SK-N-SH (cell line): ENCODE data around the gene MCM3AP. TPM values are rescaled to one million over a fixed set of nuclear protein-coding genes. Genes with fewer than 3 reads are reported as not detected.
A peak's percentile ranks its signal among the peaks of the same experiment; 100 is the strongest.
"Not testable (repeated sequence)": the region's sequence is repeated elsewhere in the genome, so short reads cannot be mapped to it uniquely, and the experiment has no call there.

Experiments
- CTCF ChIA-PET: fragments of 300-600, 350-600 bp; formaldehyde crosslinking; extraction: SDS; loops from one replicate; lab custom pipeline; 2021; lab: Yijun Ruan, JAX
- POLR2A ChIA-PET: fragments of 350-600 bp; sonication (Branson Sonifier 250); formaldehyde crosslinking; extraction: SDS; loops from one replicate; lab custom pipeline; 2020; ENCODE audit warnings: antibody characterized with exemption, inconsistent platforms; lab: Yijun Ruan, JAX
- DNase-seq: peaks from one replicate; pipeline ENCODE4 v3.0.0; 2012
- H2AFZ ChIP-seq: fragments of 200-600 bp; sonication (generic); 2 replicates; pipeline ENCODE4 v1.8.1; 2016; ENCODE audit warnings: antibody characterized with exemption, mild to moderate bottlenecking, low read depth
- H3F3A ChIP-seq: fragments of 200-600 bp; sonication (generic); replicated peaks from 2 replicates; pipeline ENCODE3; 2016; ENCODE audit warnings: antibody characterized with exemption, mild to moderate bottlenecking; ENCODE audit not compliant: insufficient read depth
- H3K27ac ChIP-seq, 2 experiments: fragments of 200-500 bp in 1 of 2; fragments of 200-600 bp in 1 of 2; sonication (Bioruptor generic) in 1 of 2; sonication (generic), shearing (Covaris generic) in 1 of 2; 2 replicates each; pipeline versions ENCODE4 v1.5.1 to v1.6.1; 2014 to 2016; ENCODE audit warnings: low read depth in 2 of 2, inconsistent platforms in 1 of 2, low read length in 1 of 2, mild to moderate bottlenecking in 1 of 2, mixed read lengths in 1 of 2
- H3K27me3 ChIP-seq: fragments of 200-600 bp; sonication (generic), shearing (Covaris generic); 2 replicates; pipeline ENCODE4 v1.6.1; 2016; ENCODE audit warnings: mixed run types; ENCODE audit not compliant: insufficient read depth
- H3K36me3 ChIP-seq, 2 experiments: fragments of 200-500 bp in 1 of 2; fragments of 200-600 bp in 1 of 2; sonication (Bioruptor generic) in 1 of 2; sonication (generic) in 1 of 2; replicated peaks in 1 of 2; 2 replicates each; pipeline versions ENCODE3 to v1.5.1; 2014 to 2016; ENCODE audit warnings: low read length in 1 of 2, mild to moderate bottlenecking in 1 of 2; ENCODE audit not compliant: insufficient read depth in 2 of 2, control insufficient read depth in 1 of 2
- H3K4me1 ChIP-seq, 2 experiments: fragments of 200-500 bp in 1 of 2; fragments of 200-600 bp in 1 of 2; sonication (Bioruptor generic) in 1 of 2; sonication (generic), shearing (Covaris generic) in 1 of 2; 2 replicates each; pipeline versions ENCODE4 v1.5.1 to v1.6.1; 2014 to 2016; ENCODE audit warnings: low read depth in 1 of 2, low read length in 1 of 2, mixed run types in 1 of 2; ENCODE audit not compliant: insufficient read depth in 2 of 2, control insufficient read depth in 1 of 2
- H3K4me2 ChIP-seq: fragments of 200-600 bp; sonication (generic), shearing (Covaris generic); 2 replicates; pipeline ENCODE4 v1.6.1; 2017; ENCODE audit warnings: mixed run types
- H3K4me3 ChIP-seq, 2 experiments: fragments of 200-500 bp in 1 of 2; fragments of 200-600 bp in 1 of 2; sonication (Bioruptor generic) in 1 of 2; sonication (generic), shearing (Covaris generic) in 1 of 2; 2 replicates each; pipeline versions ENCODE4 v1.5.1 to v1.8.1; 2014 to 2016; ENCODE audit warnings: low read depth in 2 of 2, inconsistent platforms in 1 of 2, low read length in 1 of 2, mild to moderate bottlenecking in 1 of 2, mixed read lengths in 1 of 2, moderate library complexity in 1 of 2
- H3K79me2 ChIP-seq: fragments of 200-600 bp; sonication (generic); 2 replicates; pipeline ENCODE4 v1.8.1; 2017; ENCODE audit warnings: mild to moderate bottlenecking; ENCODE audit not compliant: insufficient read depth
- H3K9ac ChIP-seq: fragments of 200-600 bp; sonication (generic); 2 replicates; pipeline ENCODE4 v1.6.1; 2017; ENCODE audit warnings: mixed run types
- H3K9me2 ChIP-seq: fragments of 200-600 bp; sonication (generic); 2 replicates; pipeline ENCODE4 v1.6.1; 2017; ENCODE audit warnings: mixed run types
- H3K9me3 ChIP-seq: fragments of 200-600 bp; sonication (generic); 2 replicates; pipeline ENCODE4 v1.6.1; 2017; ENCODE audit warnings: mixed run types, mild to moderate bottlenecking, moderate library complexity
- H4K20me1 ChIP-seq: fragments of 200-600 bp; sonication (generic); 2 replicates; pipeline ENCODE4 v1.6.1; 2017; ENCODE audit warnings: mild to moderate bottlenecking, mixed run types; ENCODE audit not compliant: insufficient read depth
- ELF1 ChIP-seq: IDR thresholded peaks from 2 replicates; pipeline ENCODE4 v1.4.0; 2012
- EP300 ChIP-seq, 2 experiments: IDR thresholded peaks; 2 replicates each; pipeline versions ENCODE4 v1.4.0 to v1.6.1; 2012; ENCODE audit warnings: borderline replicate concordance in 1 of 2, low read depth in 1 of 2, low read length in 1 of 2
- EZH2phosphoT487 ChIP-seq: fragments of 200-600 bp; sonication (generic); IDR thresholded peaks from 2 replicates; pipeline ENCODE4 v1.6.1; 2017; ENCODE audit warnings: low read depth, mixed run types, mild to moderate bottlenecking, antibody characterized with exemption, moderate library complexity, borderline replicate concordance
- FOSL2 ChIP-seq: IDR thresholded peaks from 2 replicates; pipeline ENCODE4 v1.4.0; 2012; ENCODE audit warnings: low read depth, mild to moderate bottlenecking, moderate library complexity, borderline replicate concordance
- FOXJ3 ChIP-seq: sonication (generic); formaldehyde crosslinking; IDR thresholded peaks from 2 replicates; pipeline ENCODE4 v1.5.1; 2020; ENCODE audit warnings: mild to moderate bottlenecking, missing genetic modification reagents
- FOXM1 ChIP-seq: IDR thresholded peaks from 2 replicates; pipeline ENCODE4 v1.4.0; 2012; ENCODE audit warnings: low read depth, mild to moderate bottlenecking
- GABPA ChIP-seq: IDR thresholded peaks from 2 replicates; pipeline ENCODE4 v1.4.0; 2012; ENCODE audit warnings: low read depth, mild to moderate bottlenecking
- GATA2 ChIP-seq: sonication (generic); formaldehyde crosslinking; IDR thresholded peaks from 2 replicates; pipeline ENCODE4 v1.5.0; 2020; ENCODE audit warnings: mild to moderate bottlenecking, missing genetic modification reagents
- IRF3 ChIP-seq: fragments of 150-350 bp; IDR thresholded peaks from 2 replicates; pipeline ENCODE4 v1.6.1; 2016; ENCODE audit warnings: mild to moderate bottlenecking, low read depth, low read length
- JUND ChIP-seq: IDR thresholded peaks from 2 replicates; pipeline ENCODE4 v1.4.0; 2012
- NRF1 ChIP-seq: IDR thresholded peaks from 2 replicates; pipeline ENCODE4 v1.6.1; 2012; ENCODE audit warnings: low read depth, mild to moderate bottlenecking, low read length
- POLR2AphosphoS5 ChIP-seq: IDR thresholded peaks from 2 replicates; pipeline ENCODE4 v1.6.1; 2012; ENCODE audit warnings: low read depth, low read length
- RAD21 ChIP-seq: IDR thresholded peaks from 2 replicates; pipeline ENCODE4 v1.6.1; 2012; ENCODE audit warnings: mild to moderate bottlenecking, low read length
- RCOR1 ChIP-seq: fragments of 150-350 bp; IDR thresholded peaks from 2 replicates; pipeline ENCODE4 v1.6.1; 2017; ENCODE audit warnings: antibody characterized with exemption, low read length
- SMC3 ChIP-seq: IDR thresholded peaks from 2 replicates; pipeline ENCODE4 v1.6.1; 2012; ENCODE audit warnings: low read depth, low read length, improper control_type of control experiment
- TAF1 ChIP-seq: IDR thresholded peaks from 2 replicates; pipeline ENCODE4 v1.6.1; 2012; ENCODE audit warnings: low read depth, mild to moderate bottlenecking, low read length, moderate library complexity, borderline replicate concordance
- TCF12 ChIP-seq: IDR thresholded peaks from 2 replicates; pipeline ENCODE4 v1.4.0; 2012
- USF1 ChIP-seq: IDR thresholded peaks from 2 replicates; pipeline ENCODE4 v1.4.0; 2012; ENCODE audit warnings: low read depth, borderline replicate concordance
- YY1 ChIP-seq: IDR thresholded peaks from 2 replicates; pipeline ENCODE4 v1.4.0; 2012; ENCODE audit warnings: low read depth, mild to moderate bottlenecking
- WGBS: methylation state at CpG from one replicate; pipeline ENCODE4 v1.1.6; 2017; ENCODE audit warnings: low lambda C conversion rate; 5-methylcytosine and 5-hydroxymethylcytosine counted together
- polyA plus RNA-seq, 3 experiments: library from polyadenylated mRNA; depleted of rRNA; stranded (reverse); fragments of >200 nt; gene quantifications; 2 replicates each; pipeline ENCODE4 v1.2.3, GENCODE V29; 2012
- TF ChIP-seq, protein P1 (sequence below): IDR thresholded peaks from 2 replicates; pipeline ENCODE4 v1.4.0; 2012; ENCODE audit warnings: low read depth

The MCM3AP gene
- polyA plus RNA-seq, 1 of the 3 experiments (the other 2 are of a cell fraction), result 42.9 TPM

GRCh38 chr21:46226920-46227599, 58.4 kb downstream of the MCM3AP start:
- H3K27ac ChIP-seq, result no peak overlapping the region
- H2AFZ ChIP-seq, result no peak overlapping the region
- H3K9me3 ChIP-seq, result no peaks in the 10 kb centered on the region
- H3F3A ChIP-seq, result peaks cover 5% of the 10 kb centered on the region
- no peaks in the 10 kb centered on the region for H3K9me2 ChIP-seq
- WGBS, result 65% methylated on average over 4 of the region's 4 CpGs
- H3K9ac ChIP-seq, result peak overlapping the region; percentile 69; the same call in 1 of the 2 replicates
- H3K27me3 ChIP-seq, result no peaks in the 10 kb centered on the region
- CTCF ChIA-PET, result interaction anchor here (0.6 to 1.0 kb wide), 3 partner anchors 11 to 347 kb away, joined by 3 read pairs; no protein-coding TSS in a partner anchor
- peak overlapping the region; percentile 90 for H3K4me2 ChIP-seq
- H3K79me2 ChIP-seq, result peaks cover 46% of the 10 kb centered on the region
- peaks cover 8% of the 10 kb centered on the region for H4K20me1 ChIP-seq
- no peak for DNase-seq
- POLR2A ChIA-PET, result interaction anchor here (0.6 to 1.3 kb wide), 2 partner anchors 12 to 671 kb away, joined by 3 to 5 read pairs; no protein-coding TSS in a partner anchor
- TF ChIP-seq NRF1 (no peak), IRF3 (no peak), TCF12 (no peak), YY1 (no peak), GABPA (no peak), ELF1 (no peak), RCOR1 (no peak), FOXJ3 (no peak), EZH2phosphoT487 (no peak)
- TF ChIP-seq, protein P1, sequence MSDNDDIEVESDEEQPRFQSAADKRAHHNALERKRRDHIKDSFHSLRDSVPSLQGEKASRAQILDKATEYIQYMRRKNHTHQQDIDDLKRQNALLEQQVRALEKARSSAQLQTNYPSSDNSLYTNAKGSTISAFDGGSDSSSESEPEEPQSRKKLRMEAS, result no peak
- peak overlapping the region; percentile 91 to 96 for H3K4me3 ChIP-seq
- peaks cover 9 to 14% of the 10 kb centered on the region in 2 experiments for H3K36me3 ChIP-seq
- H3K4me1 ChIP-seq, result peaks cover 12 to 22% of the 10 kb centered on the region in 2 experiments; a peak in 3 of 4 replicates

DNA sequence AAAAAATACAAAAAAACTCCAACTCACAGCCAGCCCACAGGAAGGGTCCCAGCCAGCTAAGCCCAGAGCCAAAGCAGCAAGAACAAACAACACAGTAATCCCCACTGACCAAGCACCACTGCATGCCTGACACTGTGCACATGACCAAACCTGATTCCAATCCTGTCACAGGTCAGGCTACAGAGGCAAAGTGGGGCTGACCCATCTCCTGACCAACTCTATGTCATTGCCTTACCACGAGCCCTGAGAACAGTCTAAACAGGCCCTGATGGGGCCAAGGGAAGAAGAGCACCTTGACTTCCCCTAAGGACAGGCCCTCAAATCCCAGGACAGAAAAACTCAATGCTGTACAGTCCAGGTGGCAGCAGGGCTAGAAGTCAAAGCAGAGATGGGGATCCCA, 59.3 kb downstream of the MCM3AP start:
- H3K36me3 ChIP-seq, result peaks cover 3 to 11% of the 10 kb centered on the region in 2 experiments
- CTCF ChIA-PET, result interaction anchor here (1.0 to 2.0 kb wide), 3 partner anchors 8 to 77 kb away, joined by 3 to 14 read pairs (median 5); no protein-coding TSS in a partner anchor
- H3K4me1 ChIP-seq, result peaks cover 12 to 22% of the 10 kb centered on the region in 2 experiments; a peak in 3 of 4 replicates
- H3K9me2 ChIP-seq, result no peaks in the 10 kb centered on the region
- H3K27ac ChIP-seq, result no peak overlapping the region
- H3K4me2 ChIP-seq, result 0 out of 2 replicates have a peak overlapping the region, but pooled peaks have one; percentile 11
- no peaks in the 10 kb centered on the region for H3K27me3 ChIP-seq
- H4K20me1 ChIP-seq, result peaks cover 8% of the 10 kb centered on the region
- no peak overlapping the region for H3K4me3 ChIP-seq
- TF ChIP-seq SMC3 (no peak), USF1 (no peak), GABPA (no peak), FOSL2 (no peak), YY1 (no peak), TAF1 (no peak), JUND (no peak), NRF1 (no peak), EP300 (IDR thresholded peaks at IDR 0.05; ENCODE audit: borderline replicate concordance in 1 of 2, low read depth in 1 of 2, low read length in 1 of 2) (no peak), GATA2 (CRISPR knock-in tag) (no peak), TCF12 (no peak), FOXM1 (no peak), RAD21 (no peak), POLR2AphosphoS5 (no peak), RCOR1 (no peak)
- TF ChIP-seq, all 33 proteins: peak for 0
- Histone ChIP-seq H2AFZ (no peak overlapping the region), H3F3A (peaks cover 5% of the 10 kb centered on the region), H3K9ac (no peak overlapping the region), H3K9me3 (no peaks in the 10 kb centered on the region), H3K79me2 (peaks cover 46% of the 10 kb centered on the region)
- DNase-seq, result no peak
- 83% methylated on average over 1 of the region's 1 CpG for WGBS
- POLR2A ChIA-PET, result no interaction called here

- H3K9me3 ChIP-seq, H3K4me2 ChIP-seq, DNase-seq, POLR2A ChIA-PET, CTCF ChIA-PET, H3K4me3 ChIP-seq, H3K9me2 ChIP-seq, H3K9ac ChIP-seq, H4K20me1 ChIP-seq, H2AFZ ChIP-seq, H3K27ac ChIP-seq, H3F3A ChIP-seq, H3K27me3 ChIP-seq: not testable (repeated sequence)
- H3K4me1 ChIP-seq, result peaks cover 6 to 19% of the 10 kb centered on the region in 2 experiments; a peak in 3 of 4 replicates
- 97% methylated on average over 18 of the region's 18 CpGs for WGBS
- H3K79me2 ChIP-seq, result peaks cover 40% of the 10 kb centered on the region
- peaks cover 0 to 25% of the 10 kb centered on the region in 2 experiments for H3K36me3 ChIP-seq
These were observed 61.8 kb downstream of the MCM3AP start for GRCh38 chr21:46223661-46224060.
